Astrocyte of the cerebellum (primary cell): ENCODE results near the gene KCNIP2.

Source experiments
- DNase-seq: peaks from one replicate; pipeline ENCODE4 v3.0.0-alpha.2; 2011; ENCODE audit warnings: low read depth
- H3K4me3 ChIP-seq: 2 replicates; pipeline ENCODE4 v1.5.1; 2011; ENCODE audit warnings: mild to moderate bottlenecking, low read depth, low read length, moderate library complexity
- CTCF ChIP-seq: IDR thresholded peaks from 2 replicates; pipeline ENCODE4 v1.5.1; 2012; ENCODE audit warnings: low read length, low read depth, moderate library complexity, mild to moderate bottlenecking; ENCODE audit errors: missing control alignments
- in situ Hi-C: cut with HindIII; loops from 2 replicates; pipeline ENCODE4 v1.10.0; 2017; ENCODE audit warnings: low sequenced_read_pairs

Gene KCNIP2

GRCh38 chr10:101838416-101838970 lies 5.1 kb downstream of the KCNIP2 start:
- in situ Hi-C loops = no loop called here
- TF ChIP-seq CTCF = no peak
- DNase-seq = no peak
- H3K4me3 ChIP-seq = no peak overlapping the region

- in situ Hi-C loops = no loop called here
- DNase-seq = no peak
- no peak for TF ChIP-seq CTCF
- no peak overlapping the region for H3K4me3 ChIP-seq
Observed at GRCh38 chr10:101837748-101838147, 5.9 kb downstream of the KCNIP2 start.

- no peak overlapping the region for H3K4me3 ChIP-seq
- in situ Hi-C loops = no loop called here
- DNase-seq = no peak
- no peak for TF ChIP-seq CTCF
Observed at GRCh38 chr10:101835362-101835761, 8.2 kb downstream of the KCNIP2 start.

GRCh38 chr10:101834341-101834740 lies 9.3 kb downstream of the KCNIP2 start:
- no peak for TF ChIP-seq CTCF
- no peak overlapping the region for H3K4me3 ChIP-seq
- DNase-seq = no peak
- in situ Hi-C loops = no loop called here

- TF ChIP-seq CTCF = no peak
- DNase-seq = no peak
- H3K4me3 ChIP-seq = no peak overlapping the region
- in situ Hi-C loops = no loop called here
Observed at GRCh38 chr10:101833466-101833865, 10.1 kb downstream of the KCNIP2 start.

GRCh38 chr10:101832325-101832771 lies 11.3 kb downstream of the KCNIP2 start:
- DNase-seq = no peak
- H3K4me3 ChIP-seq = no peak overlapping the region
- TF ChIP-seq CTCF = no peak
- in situ Hi-C loops = no loop called here

GRCh38 chr10:101831169-101831811 lies 12.3 kb downstream of the KCNIP2 start:
- no peak for DNase-seq
- in situ Hi-C loops = no loop called here
- no peak for TF ChIP-seq CTCF
- peak overlapping the region; percentile 49 for H3K4me3 ChIP-seq
